A549 treated with GW870086 at 1 μM for 4 hours (cell line): ENCODE results near the gene PAN3. TPM values are rescaled to one million over a fixed set of nuclear protein-coding genes. Genes with fewer than 3 reads are reported as not detected.

ENCODE experiments used
- total RNA-seq: library from RNA; stranded (reverse); fragments of 200-300 nt; extraction: Qiagen RNA extraction; gene quantifications from 5 replicates; pipeline ENCODE4 v1.2.3, GENCODE V29; 2022; ENCODE audit warnings: low read depth

Gene PAN3, protein sequence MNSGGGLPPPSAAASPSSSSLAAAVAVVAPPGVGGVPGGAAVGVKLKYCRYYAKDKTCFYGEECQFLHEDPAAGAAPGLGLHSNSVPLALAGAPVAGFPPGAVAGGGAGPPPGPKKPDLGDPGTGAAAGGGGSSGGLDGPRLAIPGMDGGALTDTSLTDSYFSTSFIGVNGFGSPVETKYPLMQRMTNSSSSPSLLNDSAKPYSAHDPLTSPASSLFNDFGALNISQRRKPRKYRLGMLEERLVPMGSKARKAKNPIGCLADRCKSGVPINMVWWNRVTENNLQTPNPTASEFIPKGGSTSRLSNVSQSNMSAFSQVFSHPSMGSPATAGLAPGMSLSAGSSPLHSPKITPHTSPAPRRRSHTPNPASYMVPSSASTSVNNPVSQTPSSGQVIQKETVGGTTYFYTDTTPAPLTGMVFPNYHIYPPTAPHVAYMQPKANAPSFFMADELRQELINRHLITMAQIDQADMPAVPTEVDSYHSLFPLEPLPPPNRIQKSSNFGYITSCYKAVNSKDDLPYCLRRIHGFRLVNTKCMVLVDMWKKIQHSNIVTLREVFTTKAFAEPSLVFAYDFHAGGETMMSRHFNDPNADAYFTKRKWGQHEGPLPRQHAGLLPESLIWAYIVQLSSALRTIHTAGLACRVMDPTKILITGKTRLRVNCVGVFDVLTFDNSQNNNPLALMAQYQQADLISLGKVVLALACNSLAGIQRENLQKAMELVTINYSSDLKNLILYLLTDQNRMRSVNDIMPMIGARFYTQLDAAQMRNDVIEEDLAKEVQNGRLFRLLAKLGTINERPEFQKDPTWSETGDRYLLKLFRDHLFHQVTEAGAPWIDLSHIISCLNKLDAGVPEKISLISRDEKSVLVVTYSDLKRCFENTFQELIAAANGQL
- 5.2 to 8.7 TPM (median 8.4 TPM) in 5 replicates for total RNA-seq

DNA sequence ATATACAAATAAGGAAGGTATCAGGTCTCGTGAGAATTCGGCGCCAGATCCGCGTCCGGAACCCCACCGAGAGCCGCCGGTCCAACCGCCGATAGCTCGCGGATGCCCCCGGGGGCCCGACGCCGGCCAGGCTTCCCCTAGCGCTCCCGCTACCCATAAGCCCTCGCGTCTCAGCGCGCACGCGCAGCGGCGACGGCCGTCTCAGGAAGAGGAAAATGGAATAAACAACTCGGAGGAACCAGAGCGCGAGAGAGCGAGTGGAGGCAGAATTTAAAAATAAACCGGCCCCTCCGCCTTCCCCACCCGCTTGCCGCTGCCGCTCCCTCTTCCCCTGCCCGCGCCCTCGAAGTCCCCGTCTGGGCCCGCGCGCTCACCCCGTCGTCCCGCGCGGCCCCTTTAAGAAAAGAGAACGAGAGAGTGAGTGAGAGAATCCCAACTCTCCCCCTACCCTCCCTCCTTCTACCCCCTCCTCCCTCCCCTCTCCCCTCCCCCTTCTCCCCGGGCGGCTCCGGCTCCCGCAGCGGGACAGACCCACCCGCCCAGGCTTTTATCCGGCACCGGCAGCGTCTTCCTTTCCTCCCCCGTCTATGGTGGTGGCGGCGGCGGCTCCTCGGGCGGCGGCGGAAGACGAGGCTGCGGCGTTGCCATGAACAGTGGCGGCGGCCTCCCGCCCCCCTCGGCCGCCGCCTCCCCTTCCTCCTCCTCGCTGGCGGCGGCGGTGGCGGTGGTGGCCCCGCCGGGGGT, at the start of gene PAN3:
Gene PAN3 (plus strand): TSS at position 534 of the 744 bp plus-strand sequence. CDS start 113 bp downstream, at position 647.

DNA sequence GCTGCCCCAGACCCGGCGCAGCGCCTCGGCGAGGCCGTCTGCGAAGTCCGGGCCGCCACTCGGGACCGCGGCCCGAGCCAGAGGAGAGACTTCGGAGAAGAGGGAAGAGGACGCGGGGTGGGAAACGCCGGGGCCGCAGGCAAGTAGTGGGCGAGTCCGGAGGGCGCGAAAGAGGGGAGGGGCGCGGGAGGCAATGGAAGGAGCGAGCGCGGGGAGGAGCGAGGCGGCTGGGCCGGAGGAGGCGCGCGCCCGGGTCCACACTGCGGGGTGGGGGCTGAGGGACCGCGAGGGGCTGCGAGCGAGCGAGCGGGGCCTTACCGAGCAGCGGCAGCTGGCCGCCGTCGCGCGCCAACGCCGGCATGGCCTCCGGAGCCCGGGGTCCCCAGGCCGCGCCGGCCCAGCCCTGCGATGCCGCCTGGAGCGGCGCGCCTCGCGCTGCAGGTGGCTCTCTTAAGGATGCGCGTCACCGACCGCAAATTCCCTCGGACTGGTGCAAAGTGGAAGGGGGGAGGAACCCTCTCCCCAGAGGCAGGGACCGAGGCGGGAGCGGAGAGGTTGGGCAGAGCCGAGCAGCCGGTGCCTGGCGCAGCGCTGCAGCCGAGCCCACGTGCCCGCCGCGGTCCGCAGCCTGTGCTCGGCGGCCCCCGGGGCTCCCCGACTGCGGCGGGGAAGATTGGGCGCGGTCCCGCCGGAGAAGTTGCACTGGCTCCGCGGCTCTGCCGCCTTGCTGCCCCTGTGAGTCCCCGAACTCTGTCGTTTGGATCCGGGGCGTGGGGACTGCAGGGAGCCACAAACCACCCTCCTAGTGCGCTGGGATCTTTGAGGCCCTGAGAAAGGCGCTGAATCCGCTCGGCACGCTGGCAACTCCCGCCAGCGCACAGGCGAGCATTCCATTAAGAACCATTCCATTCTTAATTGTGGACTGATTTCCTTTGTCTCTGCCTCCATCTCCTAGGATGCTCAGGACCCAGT, 37.9 kb upstream of the PAN3 start, which contains the start of gene FLT3:
Gene FLT3 (minus strand): TSS at position 427 of the 972 bp plus-strand sequence. CDS start 66 bp downstream, at position 361.

Other genes starting within 250 kb of the PAN3 start
- gene PDX1, start 218.5 kb upstream of the PAN3 start, total RNA-seq: 0.05 to 0.22 TPM (median 0.07 TPM) in 4 of 5 replicates, not detected in the other
- 0.53 to 1.2 TPM (median 0.96 TPM) in 5 replicates for gene CDX2, start 169.2 kb upstream of the PAN3 start, total RNA-seq
- not detected in 5 replicates for gene URAD, start 149.9 kb upstream of the PAN3 start, total RNA-seq
- not detected in 5 replicates for gene FLT3, start 38.0 kb upstream of the PAN3 start, total RNA-seq